ENCODE measurements around the gene DNAJC9. TPM values are rescaled to one million over a fixed set of nuclear protein-coding genes. Genes with fewer than 3 reads are reported as not detected.

Gene DNAJC9
- total RNA-seq, 2 experiments from 2014 or later, result 63.5 to 65.1 TPM

DNA sequence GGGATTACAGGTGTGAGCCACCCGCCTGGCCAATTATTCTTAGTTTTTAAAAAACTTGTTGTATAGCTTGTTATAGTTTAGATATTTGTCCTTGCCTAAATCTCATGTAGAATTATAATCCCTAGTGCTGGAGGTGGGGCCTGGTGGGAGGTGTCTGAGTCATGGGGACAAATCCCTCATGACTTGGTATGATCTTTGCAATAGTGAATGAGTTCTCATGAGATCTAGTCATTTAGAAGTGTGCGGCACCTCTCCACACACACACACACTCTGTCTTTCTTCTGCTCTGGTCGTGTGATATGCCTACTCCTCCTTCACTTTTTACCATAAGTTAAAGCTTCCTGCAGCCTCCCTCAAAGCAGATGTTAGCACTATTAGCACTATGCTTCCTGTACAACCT, 42.0 kb downstream of the DNAJC9 start:
- ATAC-seq, result no peak
- H3K27me3 Mint-ChIP-seq, result no peaks in the 10 kb centered on the region
- CTCF ChIA-PET, result no interaction called here

More for the DNA sequence above, 42.0 kb downstream of the DNAJC9 start:
- no peaks in the 10 kb centered on the region for H3K4me1 Mint-ChIP-seq
- no peak overlapping the region for H3K27ac Mint-ChIP-seq
- H3K4me3 Mint-ChIP-seq, result no peak overlapping the region
- peaks cover 6% of the 10 kb centered on the region for H3K36me3 Mint-ChIP-seq
- peaks cover 2% of the 10 kb centered on the region for H3K9me3 Mint-ChIP-seq (ENCODE audit: low read depth)
- no peak for DNase-seq

Other genes with a start within 250 kb of the DNAJC9 start
- 10 to 100 TPM; 29.8 to 30.5 TPM for gene P4HA1, start 150.4 kb downstream of the DNAJC9 start, total RNA-seq
- 1 to 10 TPM; 1.2 TPM for gene NUDT13, start 136.8 kb downstream of the DNAJC9 start, total RNA-seq
- 10 to 100 TPM; 26.7 to 30.5 TPM for gene ECD, start 79.2 kb downstream of the DNAJC9 start, total RNA-seq
- 10 to 100 TPM; 13.4 to 14.7 TPM for gene FAM149B1, start 79.1 kb downstream of the DNAJC9 start, total RNA-seq
- gene MRPS16, start 5.4 kb upstream of the DNAJC9 start, total RNA-seq, result 100 to 1,000 TPM in 1 of 2 experiments, 10 to 100 TPM in 1; 79.2 to 110 TPM
- gene CFAP70, start 111.6 kb upstream of the DNAJC9 start, total RNA-seq, result under 1 TPM; 0.38 to 0.80 TPM
- 100 to 1,000 TPM in 1 of 2 experiments, 10 to 100 TPM in 1; 80.4 to 113 TPM for gene ANXA7, start 166.8 kb upstream of the DNAJC9 start, total RNA-seq
- 1 to 10 TPM; 2.9 to 4.1 TPM for gene MSS51, start 186.3 kb upstream of the DNAJC9 start, total RNA-seq
- gene PPP3CB, start 248.8 kb upstream of the DNAJC9 start, total RNA-seq, result 10 to 100 TPM; 48.7 to 49.1 TPM

Measured in activated CD8-positive, alpha-beta memory T cell treated with anti-CD3 and anti-CD28 coated beads, Interleukin-2, amount 10 ng/mL, durations not matched to agents 7 days and 5 days (primary cell).